GM13976 (cell line): ENCODE results near the gene RNF111.

Experiments used
- DNase-seq: peaks from one replicate; pipeline ENCODE4 v3.0.0; 2012; ENCODE audit warnings: low spot score
- in situ Hi-C: fragments of 300-500 bp; cut with MboI; formaldehyde crosslinking; loops from one replicate; pipeline ENCODE4 v1.12.0; 2022; ENCODE audit warnings: low sequenced_read_pairs, mixed read lengths, inconsistent platforms; ENCODE audit not compliant: unreplicated experiment
- TF ChIP-seq, protein P1 (sequence below): IDR thresholded peaks from 2 replicates; pipeline ENCODE4 v1.5.1; 2012; ENCODE audit warnings: borderline replicate concordance, mild to moderate bottlenecking; ENCODE audit not compliant: insufficient read depth; ENCODE audit errors: extremely low read depth, missing control alignments, control extremely low read depth

The RNF111 gene

DNA sequence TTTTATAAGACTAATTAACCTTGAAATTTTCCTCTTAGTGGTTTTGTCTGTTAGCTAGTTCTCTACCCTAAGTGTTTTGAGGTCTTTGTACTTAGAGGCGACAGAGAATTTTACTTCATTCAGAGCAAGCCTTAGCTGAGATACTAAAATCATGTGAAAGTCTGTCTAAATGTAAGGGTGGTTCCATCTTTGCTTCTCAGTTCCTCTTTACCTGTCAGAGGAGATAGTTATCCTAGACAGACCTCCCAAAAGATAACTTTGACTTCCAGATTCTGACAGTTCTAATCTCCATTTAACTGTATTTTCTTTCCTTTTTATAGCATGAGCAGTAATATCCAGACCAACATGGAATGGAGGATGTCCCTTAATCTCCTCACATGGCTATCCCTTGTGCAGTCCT is 34.7 kb downstream of the RNF111 start:
- DNase-seq: peak; percentile 17
- TF ChIP-seq, protein P1, sequence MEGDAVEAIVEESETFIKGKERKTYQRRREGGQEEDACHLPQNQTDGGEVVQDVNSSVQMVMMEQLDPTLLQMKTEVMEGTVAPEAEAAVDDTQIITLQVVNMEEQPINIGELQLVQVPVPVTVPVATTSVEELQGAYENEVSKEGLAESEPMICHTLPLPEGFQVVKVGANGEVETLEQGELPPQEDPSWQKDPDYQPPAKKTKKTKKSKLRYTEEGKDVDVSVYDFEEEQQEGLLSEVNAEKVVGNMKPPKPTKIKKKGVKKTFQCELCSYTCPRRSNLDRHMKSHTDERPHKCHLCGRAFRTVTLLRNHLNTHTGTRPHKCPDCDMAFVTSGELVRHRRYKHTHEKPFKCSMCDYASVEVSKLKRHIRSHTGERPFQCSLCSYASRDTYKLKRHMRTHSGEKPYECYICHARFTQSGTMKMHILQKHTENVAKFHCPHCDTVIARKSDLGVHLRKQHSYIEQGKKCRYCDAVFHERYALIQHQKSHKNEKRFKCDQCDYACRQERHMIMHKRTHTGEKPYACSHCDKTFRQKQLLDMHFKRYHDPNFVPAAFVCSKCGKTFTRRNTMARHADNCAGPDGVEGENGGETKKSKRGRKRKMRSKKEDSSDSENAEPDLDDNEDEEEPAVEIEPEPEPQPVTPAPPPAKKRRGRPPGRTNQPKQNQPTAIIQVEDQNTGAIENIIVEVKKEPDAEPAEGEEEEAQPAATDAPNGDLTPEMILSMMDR: no peak
- in situ Hi-C loops: no loop called here

DNA sequence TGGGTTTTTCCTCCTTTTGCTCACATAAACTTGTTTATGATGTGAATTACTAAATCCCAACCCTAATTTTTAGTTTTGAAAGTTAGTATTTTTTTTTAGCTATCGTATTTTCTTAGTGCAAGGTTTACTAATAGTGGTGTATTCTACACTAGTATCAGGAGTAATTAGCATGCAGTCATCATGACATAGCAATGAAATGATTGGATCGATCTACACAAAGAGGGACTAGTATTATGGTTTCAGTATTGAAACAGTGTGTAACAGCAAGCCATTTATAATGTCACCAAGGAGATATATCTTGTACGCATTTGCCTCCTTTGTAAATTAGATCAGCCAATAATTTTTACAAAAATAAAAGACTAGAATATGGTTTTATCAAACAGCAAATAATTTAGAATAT is 38.7 kb downstream of the RNF111 start:
- in situ Hi-C loops: no loop called here
- DNase-seq: no peak
- TF ChIP-seq, protein P1: no peak

DNA sequence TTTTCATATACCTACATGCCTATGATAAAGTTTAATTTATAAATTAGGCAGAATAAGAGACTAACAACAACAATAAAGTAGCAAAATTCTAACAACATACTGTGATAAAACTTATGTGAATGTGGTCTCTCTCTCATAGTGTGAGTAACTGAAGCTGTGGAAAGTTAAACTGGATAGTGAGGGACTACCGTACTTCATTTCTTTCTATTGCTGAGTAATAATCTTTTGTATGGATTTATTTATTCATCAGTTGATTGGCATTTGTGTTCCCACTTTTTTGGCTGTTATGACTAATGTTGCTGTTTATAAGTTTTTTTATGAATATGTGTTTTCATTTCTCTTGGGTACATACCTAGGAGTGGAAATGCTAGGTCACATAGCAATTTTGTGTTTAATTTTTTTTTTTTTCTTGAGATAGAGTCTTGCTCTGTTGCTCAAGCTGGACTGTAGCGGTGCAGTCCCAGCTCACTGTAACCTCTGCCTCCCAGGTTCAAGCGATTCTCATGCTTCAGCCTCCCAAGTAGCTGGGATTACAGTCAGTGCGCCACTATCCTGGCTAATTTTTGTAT is 41.0 kb downstream of the RNF111 start:
- in situ Hi-C loops: no loop called here
- no peak for DNase-seq
- TF ChIP-seq, protein P1: no peak

DNA sequence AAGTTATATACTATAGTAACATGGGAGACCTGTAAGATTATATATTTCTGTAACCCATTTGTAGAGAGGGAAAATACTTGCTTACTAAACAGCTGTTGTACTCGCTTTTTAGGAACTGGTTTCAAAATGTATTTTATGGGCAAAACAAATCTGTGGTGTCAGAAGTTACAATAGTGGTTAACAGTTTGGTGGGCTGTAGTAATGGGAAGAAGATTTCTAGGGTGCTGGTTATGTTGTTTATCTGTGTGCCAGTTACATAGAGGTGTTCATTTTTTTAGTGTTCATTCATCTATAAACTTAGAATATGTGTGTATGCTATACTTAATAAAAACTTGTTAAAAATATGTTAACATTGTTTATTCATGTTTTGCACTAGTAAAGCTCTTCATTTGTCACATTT is 42.1 kb downstream of the RNF111 start:
- in situ Hi-C loops: no loop called here
- DNase-seq: no peak
- TF ChIP-seq, protein P1: no peak

DNA sequence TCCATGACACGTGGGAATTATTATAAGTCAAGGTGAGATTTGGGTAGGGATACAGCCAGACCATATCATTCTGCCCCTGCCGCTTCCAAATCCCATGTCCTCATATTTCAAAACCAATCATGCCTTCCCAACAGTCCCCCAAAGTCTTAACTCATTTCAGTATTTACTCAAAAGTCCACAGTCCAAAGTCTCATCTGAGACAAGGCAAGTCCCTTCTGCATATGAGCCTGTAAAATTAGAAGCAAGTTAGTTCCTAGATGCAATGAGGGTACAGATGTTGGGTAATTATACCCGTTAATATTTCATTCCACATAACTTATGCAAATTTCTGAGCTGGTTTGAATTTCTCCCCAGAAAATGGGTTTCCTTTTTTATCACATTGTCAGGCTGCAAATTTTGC is 47.7 kb downstream of the RNF111 start:
- no peak for DNase-seq
- TF ChIP-seq, protein P1: no peak
- in situ Hi-C loops: no loop called here

DNA sequence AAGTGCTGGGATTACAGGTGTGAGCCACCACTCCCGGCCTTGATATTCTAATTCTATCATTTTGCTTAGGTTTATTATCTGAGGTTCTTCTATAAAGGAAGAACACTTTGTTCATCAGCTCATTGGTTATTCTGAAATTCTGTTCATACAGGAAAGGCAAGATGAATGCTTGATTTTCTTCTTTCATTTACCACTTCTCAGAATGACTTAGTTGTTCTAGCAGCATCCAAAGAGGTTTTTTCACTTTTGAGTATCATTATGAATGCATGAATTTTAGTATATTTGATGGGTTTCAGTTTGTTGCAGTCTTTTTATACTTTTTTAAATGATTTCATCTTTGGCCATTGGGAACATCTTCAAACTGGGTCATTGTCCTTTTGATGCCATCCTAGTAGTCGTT is 51.8 kb downstream of the RNF111 start:
- in situ Hi-C loops: no loop called here
- TF ChIP-seq, protein P1: no peak
- peak; percentile 33 for DNase-seq

DNA sequence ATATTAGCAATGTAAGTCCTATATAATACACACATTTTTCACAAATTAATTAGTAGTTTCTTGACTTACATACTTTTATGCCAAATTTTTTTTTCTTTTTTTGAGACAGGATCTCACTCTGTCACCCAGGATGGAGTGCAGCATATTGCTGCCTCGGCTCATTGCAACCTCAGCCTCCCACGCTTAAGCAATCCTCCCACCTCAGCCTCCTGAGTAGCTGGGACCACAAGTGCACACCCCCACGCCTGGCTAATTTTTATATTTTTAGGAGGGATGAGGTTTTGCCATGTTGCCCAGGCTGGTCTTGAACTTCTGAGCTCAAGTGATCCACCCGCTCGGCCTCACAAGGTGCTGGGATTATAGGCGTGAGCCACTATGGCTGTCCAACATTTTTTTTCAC is 54.6 kb downstream of the RNF111 start:
- DNase-seq: no peak
- TF ChIP-seq, protein P1: no peak
- in situ Hi-C loops: no loop called here
